ENCODE data around the gene DOCK2. TPM values are rescaled to one million over a fixed set of nuclear protein-coding genes. Genes with fewer than 3 reads are reported as not detected.

DOCK2 gene
- total and polyA plus RNA-seq, 12 donors, result 3.3 to 59.5 (median 21.0) TPM

- Histone ChIP-seq H3K27ac (no peak overlapping the region), H3K9me3 (replicated peaks in 1 of 3) (no peaks in the 10 kb centered on the region), H3K4me3 (no peak overlapping the region), H3K27me3 (no peaks in the 10 kb centered on the region), H3K4me1 (replicated peaks in 1 of 2) (no peaks in the 10 kb centered on the region), H3K36me3 (replicated peaks in 1 of 2) (no peaks in the 10 kb centered on the region)
- no peak for DNase-seq
- intact Hi-C loops (cut with DNase I), result no loop called here
- TF ChIP-seq CTCF (IDR thresholded peaks at IDR 0.05) (no peak), POLR2A (IDR thresholded peaks at IDR 0.05) (no peak)
- 89 to 96% (median 96%) methylated on average over 7 of the region's 7 CpGs for WGBS, 4 donors
These were observed 304.5 kb downstream of the DOCK2 start for GRCh38 chr5:169941542-169941941.

- TF ChIP-seq POLR2A (IDR thresholded peaks at IDR 0.05) (no peak), CTCF (IDR thresholded peaks at IDR 0.05) (no peak)
- intact Hi-C loops (cut with DNase I), result no loop called here
These were observed 305.1 kb downstream of the DOCK2 start for GRCh38 chr5:169942181-169942580.

GRCh38 chr5:169943026-169943425 is 306.0 kb downstream of the DOCK2 start:
- Histone ChIP-seq H3K4me1 (replicated peaks in 1 of 2) (no peaks in the 10 kb centered on the region), H3K27ac (no peak overlapping the region), H3K27me3 (no peaks in the 10 kb centered on the region), H3K4me3 (no peak overlapping the region), H3K9me3 (replicated peaks in 1 of 3) (no peaks in the 10 kb centered on the region), H3K36me3 (replicated peaks in 1 of 2) (no peaks in the 10 kb centered on the region)
- intact Hi-C loops (cut with DNase I), result no loop called here
- no peak for DNase-seq
- TF ChIP-seq CTCF (IDR thresholded peaks at IDR 0.05), result no peak
- TF ChIP-seq POLR2A (IDR thresholded peaks at IDR 0.05), result no peak
- WGBS, 4 donors, result 90 to 98% (median 94%) methylated on average over 4 of the region's 4 CpGs

More at GRCh38 chr5:169942181-169942580, 305.1 kb downstream of the DOCK2 start:
- Histone ChIP-seq H3K27me3 (no peaks in the 10 kb centered on the region), H3K4me1 (replicated peaks in 1 of 2) (no peaks in the 10 kb centered on the region), H3K36me3 (replicated peaks in 1 of 2) (no peaks in the 10 kb centered on the region), H3K4me3 (no peak overlapping the region), H3K9me3 (replicated peaks in 1 of 3) (no peaks in the 10 kb centered on the region), H3K27ac (no peak overlapping the region)
- no peak for DNase-seq
- WGBS, 4 donors, result 75 to 97% (median 87%) methylated on average over 1 of the region's 1 CpG

GRCh38 chr5:169944115-169944514 is 307.0 kb downstream of the DOCK2 start:
- Histone ChIP-seq H3K9me3 (replicated peaks in 1 of 3) (no peaks in the 10 kb centered on the region), H3K27ac (no peak overlapping the region), H3K4me3 (no peak overlapping the region), H3K4me1 (replicated peaks in 1 of 2) (no peaks in the 10 kb centered on the region), H3K27me3 (no peaks in the 10 kb centered on the region), H3K36me3 (replicated peaks in 1 of 2) (no peaks in the 10 kb centered on the region)
- no peak for DNase-seq
- 79 to 88% (median 82%) methylated on average over 5 to 6 of the region's 6 CpGs for WGBS, 4 donors
- TF ChIP-seq POLR2A (IDR thresholded peaks at IDR 0.05) (no peak), CTCF (IDR thresholded peaks at IDR 0.05) (no peak)
- intact Hi-C loops (cut with DNase I), result no loop called here

All from adrenal gland (tissue), 12 donors.